ENCODE measurements around the gene ANXA8. TPM values are rescaled to one million over a fixed set of nuclear protein-coding genes. Genes with fewer than 3 reads are reported as not detected.

ANXA8 gene
- total RNA-seq, 1 donor = 0.18 TPM

DNA sequence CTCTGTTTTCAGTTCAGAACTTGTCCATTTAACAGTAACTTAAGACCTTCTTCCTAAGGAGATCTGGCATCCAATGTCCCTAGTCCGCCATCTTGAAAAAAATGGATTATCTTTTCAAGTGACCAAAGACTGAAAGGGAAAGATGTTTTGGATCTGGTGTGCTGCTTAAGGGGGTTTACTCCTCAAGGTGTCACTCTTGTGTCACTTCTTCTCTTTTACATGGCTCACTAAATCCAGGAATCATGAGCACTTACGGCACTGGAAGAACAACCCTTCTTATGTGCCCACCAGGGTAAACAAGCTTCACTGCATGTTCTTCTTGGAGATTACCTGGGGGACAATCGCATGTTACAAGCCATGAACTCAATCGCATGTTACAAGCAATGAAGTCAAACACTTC, 43.7 kb downstream of the ANXA8 start:
- DNase-seq (ENCODE audit: low read depth) = no peak
- no peak overlapping the region for H3K4me3 ChIP-seq (ENCODE audit: low read depth, low read length)
- TF ChIP-seq, protein P1, sequence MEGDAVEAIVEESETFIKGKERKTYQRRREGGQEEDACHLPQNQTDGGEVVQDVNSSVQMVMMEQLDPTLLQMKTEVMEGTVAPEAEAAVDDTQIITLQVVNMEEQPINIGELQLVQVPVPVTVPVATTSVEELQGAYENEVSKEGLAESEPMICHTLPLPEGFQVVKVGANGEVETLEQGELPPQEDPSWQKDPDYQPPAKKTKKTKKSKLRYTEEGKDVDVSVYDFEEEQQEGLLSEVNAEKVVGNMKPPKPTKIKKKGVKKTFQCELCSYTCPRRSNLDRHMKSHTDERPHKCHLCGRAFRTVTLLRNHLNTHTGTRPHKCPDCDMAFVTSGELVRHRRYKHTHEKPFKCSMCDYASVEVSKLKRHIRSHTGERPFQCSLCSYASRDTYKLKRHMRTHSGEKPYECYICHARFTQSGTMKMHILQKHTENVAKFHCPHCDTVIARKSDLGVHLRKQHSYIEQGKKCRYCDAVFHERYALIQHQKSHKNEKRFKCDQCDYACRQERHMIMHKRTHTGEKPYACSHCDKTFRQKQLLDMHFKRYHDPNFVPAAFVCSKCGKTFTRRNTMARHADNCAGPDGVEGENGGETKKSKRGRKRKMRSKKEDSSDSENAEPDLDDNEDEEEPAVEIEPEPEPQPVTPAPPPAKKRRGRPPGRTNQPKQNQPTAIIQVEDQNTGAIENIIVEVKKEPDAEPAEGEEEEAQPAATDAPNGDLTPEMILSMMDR (IDR thresholded peaks at IDR 0.05; ENCODE audit: insufficient read depth, low read length) = no peak

DNA sequence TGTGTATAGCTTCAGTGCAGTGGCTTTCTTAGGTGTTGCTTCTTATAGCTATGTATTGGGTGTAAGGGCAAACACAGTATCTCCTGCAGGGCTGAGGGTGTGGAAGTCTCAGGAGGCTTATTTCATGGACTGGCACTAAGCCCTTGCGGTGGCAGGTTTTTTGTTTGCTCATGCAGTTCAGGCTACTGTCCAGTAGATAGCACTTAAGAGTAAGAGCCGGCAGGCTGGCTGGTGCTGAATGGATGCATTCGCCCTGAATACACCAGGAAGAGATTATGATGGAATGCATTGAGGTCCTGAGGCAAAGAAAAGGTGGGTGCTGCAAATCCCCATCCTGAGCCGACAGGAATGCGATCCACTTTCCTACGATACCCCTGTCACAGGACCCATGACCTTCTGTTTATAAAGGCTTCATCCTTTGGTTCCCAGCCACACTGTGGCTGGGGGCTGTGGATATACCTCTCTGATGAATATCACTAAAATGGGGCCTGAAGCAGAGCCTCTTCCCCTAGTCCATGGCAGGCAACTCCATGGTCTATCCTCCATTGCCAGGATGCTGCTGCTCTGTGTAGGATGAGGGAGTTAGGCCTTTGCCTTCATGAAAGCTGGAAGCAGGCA, 44.9 kb downstream of the ANXA8 start:
- H3K4me3 ChIP-seq (ENCODE audit: low read depth, low read length) = no peak overlapping the region
- peak; percentile 82 for DNase-seq (ENCODE audit: low read depth)
- TF ChIP-seq, protein P1 (IDR thresholded peaks at IDR 0.05; ENCODE audit: insufficient read depth, low read length) = peak; percentile 88

DNA sequence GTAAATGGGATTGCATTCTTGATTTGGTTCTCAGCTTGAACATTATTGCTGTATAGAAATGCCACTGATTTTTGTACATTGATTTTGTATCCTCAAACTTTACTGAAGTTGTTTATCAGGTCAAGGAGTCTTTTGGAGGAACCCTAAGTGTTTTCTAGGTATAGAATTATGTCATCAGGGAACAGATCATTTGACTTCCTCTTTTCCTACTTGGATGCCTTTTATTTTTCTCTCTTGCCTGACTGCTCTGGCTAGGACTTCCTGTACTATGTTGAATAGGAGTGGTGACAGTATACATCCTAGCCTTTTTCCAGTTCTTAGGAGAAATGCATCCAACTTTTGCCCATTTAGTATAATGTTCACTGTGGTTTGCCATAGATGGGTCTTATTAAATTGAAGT, 48.8 kb downstream of the ANXA8 start:
- TF ChIP-seq, protein P1 (IDR thresholded peaks at IDR 0.05; ENCODE audit: insufficient read depth, low read length) = no peak
- no peak for DNase-seq (ENCODE audit: low read depth)
- H3K4me3 ChIP-seq (ENCODE audit: low read depth, low read length) = no peak overlapping the region

DNA sequence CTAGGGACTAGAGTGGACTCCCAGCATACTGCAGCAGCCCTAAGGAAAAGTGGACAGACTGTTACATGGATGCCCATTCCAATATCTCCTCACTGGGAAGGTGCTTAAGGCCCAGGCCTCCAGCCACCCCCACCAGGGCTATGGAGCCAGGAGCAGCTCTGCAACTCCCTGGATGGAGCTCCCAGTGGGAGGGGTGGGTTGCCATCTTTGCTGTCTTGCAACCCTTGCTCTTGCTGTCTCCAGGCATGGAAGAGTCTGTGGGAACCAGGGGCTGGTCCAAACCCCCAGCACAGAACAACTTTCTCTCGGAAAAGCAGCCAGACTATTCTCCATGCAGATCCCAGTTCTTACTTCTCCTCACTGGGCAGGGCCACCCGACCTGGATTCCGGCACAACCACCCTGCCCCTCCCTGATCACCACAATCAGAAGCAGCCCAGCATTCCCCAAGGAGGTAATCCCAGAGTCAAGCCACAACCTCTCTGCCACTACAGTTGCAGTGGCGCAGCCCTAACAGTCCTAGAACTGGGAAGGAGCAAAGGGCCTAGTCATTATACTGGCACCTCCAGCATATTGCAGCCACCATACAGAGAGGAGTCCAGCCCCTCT, 58.0 kb downstream of the ANXA8 start:
- TF ChIP-seq, protein P1 (IDR thresholded peaks at IDR 0.05; ENCODE audit: insufficient read depth, low read length) = no peak
- no peak for DNase-seq (ENCODE audit: low read depth)
- no peak overlapping the region for H3K4me3 ChIP-seq (ENCODE audit: low read depth, low read length)

DNA sequence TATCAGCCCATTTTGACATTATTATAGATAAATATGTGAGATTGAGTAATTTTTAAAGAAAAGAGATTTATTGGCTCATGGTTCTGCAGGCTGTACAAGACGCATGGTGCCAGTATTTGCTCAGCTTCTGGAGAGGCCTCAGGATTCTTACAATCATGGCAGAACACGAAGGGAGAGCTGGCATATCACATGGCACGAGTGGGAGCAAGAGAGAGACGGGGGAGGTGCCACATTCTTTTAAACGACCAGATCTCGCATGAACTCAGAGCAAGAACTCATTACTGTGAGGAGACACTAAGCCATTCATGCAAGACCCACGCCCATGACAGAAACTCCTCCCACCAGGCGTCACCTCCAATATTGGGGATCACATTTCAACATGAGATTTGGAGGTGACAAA, 59.7 kb downstream of the ANXA8 start:
- TF ChIP-seq, protein P1 (IDR thresholded peaks at IDR 0.05; ENCODE audit: insufficient read depth, low read length) = no peak
- no peak for DNase-seq (ENCODE audit: low read depth)
- H3K4me3 ChIP-seq (ENCODE audit: low read depth, low read length) = no peak overlapping the region

DNA sequence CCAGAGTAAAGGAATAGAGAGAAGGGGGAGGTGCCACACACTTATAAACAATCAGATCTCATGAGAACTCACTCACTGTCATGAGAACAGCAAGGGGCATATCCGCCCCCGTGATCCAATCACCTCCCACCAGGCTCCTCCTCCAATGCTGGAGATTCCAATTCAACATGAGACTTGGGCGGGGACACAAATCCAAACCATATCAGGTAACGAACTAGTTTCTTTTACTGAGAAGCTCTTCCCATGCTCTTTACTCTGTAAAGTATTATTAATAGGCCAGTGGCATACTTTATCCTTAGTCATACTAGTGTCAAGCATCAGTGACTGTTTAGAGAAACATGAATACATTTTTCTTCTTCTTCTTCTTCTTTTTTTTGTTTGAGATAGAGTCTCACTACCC, 60.4 kb downstream of the ANXA8 start:
- TF ChIP-seq, protein P1 (IDR thresholded peaks at IDR 0.05; ENCODE audit: insufficient read depth, low read length) = no peak
- H3K4me3 ChIP-seq (ENCODE audit: low read depth, low read length) = no peak overlapping the region
- no peak for DNase-seq (ENCODE audit: low read depth)

Data from fibroblast of the aortic adventitia (primary cell).